Uterus (tissue), 4 donors: ENCODE data around the gene GLRA3. TPM values are rescaled to one million over a fixed set of nuclear protein-coding genes. Genes with fewer than 3 reads are reported as not detected.

ENCODE experiments used
- DNase-seq, 2 donors: peaks; one replicate each; pipeline ENCODE4 v3.0.0-alpha.2; 2019 to 2020
- H3K27ac ChIP-seq, 2 donors: fragments of 200-600 bp; sonication (generic); 1 replicate in 1 of 2; 2 replicates in 1 of 2; pipeline ENCODE4 v1.5.1; 2016 to 2018
- H3K27me3 ChIP-seq, 2 donors: fragments of 200-600 bp; sonication (generic); one replicate each; pipeline ENCODE4 v1.5.1; 2018 to 2019; ENCODE audit warnings: control low read depth in 1 of 2
- H3K36me3 ChIP-seq, 2 donors: fragments of 200-600 bp; sonication (generic); one replicate each; pipeline ENCODE4 v1.5.1; 2019; ENCODE audit warnings: control low read depth in 1 of 2
- H3K4me1 ChIP-seq, 2 donors: fragments of 200-600 bp; sonication (generic); one replicate each; pipeline ENCODE4 v1.5.1; 2018 to 2019; ENCODE audit warnings: control low read depth in 1 of 2
- H3K4me3 ChIP-seq, 2 donors: fragments of 200-600 bp; sonication (generic); 1 replicate in 1 of 2; 2 replicates in 1 of 2; pipeline ENCODE4 v1.5.1; 2018 to 2019; ENCODE audit warnings: mild to moderate bottlenecking in 1 of 2
- H3K9me3 ChIP-seq, 2 donors: fragments of 200-600 bp; sonication (generic); one replicate each; pipeline ENCODE4 v1.5.1; 2019; ENCODE audit warnings: control low read depth in 1 of 2
- CTCF ChIP-seq, 4 experiments: fragments of 200-600 bp in 2 of 4; fragments of 450-650 bp in 2 of 4; sonication (generic) in 2 of 4; IDR thresholded peaks; one replicate each; pipeline ENCODE4 v1.5.1; 2016 to 2019; ENCODE audit warnings: antibody characterized with exemption in 4 of 4, mild to moderate bottlenecking in 2 of 4, moderate library complexity in 1 of 4
- POLR2A ChIP-seq, 2 donors: fragments of 450-650 bp; IDR thresholded peaks; one replicate each; pipeline ENCODE4 v1.6.1; 2016; ENCODE audit warnings: antibody characterized with exemption in 2 of 2, mild to moderate bottlenecking in 1 of 2, moderate library complexity in 1 of 2
- intact Hi-C: fragments of 100-400 bp; cut with DNase I; formaldehyde crosslinking; loops from one replicate; pipeline ENCODE4 v1.15.1; 2023; ENCODE audit warnings: low total_unique reads
- total RNA-seq, 4 donors: library from RNA; depleted of rRNA in 3 of 4; stranded (reverse); fragments of >200 nt in 3 of 4; gene quantifications; one replicate each; pipeline versions ENCODE4 v1.1.0 to v1.2.4, GENCODE V29; 2014 to 2023
- donor health status: DM: yes; HTN: yes; CAD: no.

Gene GLRA3
- total RNA-seq, 4 donors from 2014 or later, result 0.09 to 0.41 TPM; not detected in 2

- Histone ChIP-seq H3K9me3 (no peaks in the 10 kb centered on the region), H3K4me1 (no peaks in the 10 kb centered on the region), H3K4me3 (no peak overlapping the region), H3K27ac (no peak overlapping the region), H3K36me3 (no peaks in the 10 kb centered on the region), H3K27me3 (no peaks in the 10 kb centered on the region)
- intact Hi-C loops, result no loop called here
- DNase-seq, result no peak
- no peak for TF ChIP-seq CTCF (IDR thresholded peaks at IDR 0.05)
- no peak for TF ChIP-seq POLR2A (IDR thresholded peaks at IDR 0.05)
These were observed 19.5 kb upstream of the GLRA3 start for GRCh38 chr4:174848596-174848995.

GRCh38 chr4:174847801-174848427 is 18.9 kb upstream of the GLRA3 start:
- no peak overlapping the region for H3K4me3 ChIP-seq
- DNase-seq, result no peak
- intact Hi-C loops, result no loop called here
- H3K36me3 ChIP-seq, result no peaks in the 10 kb centered on the region
- no peak overlapping the region for H3K27ac ChIP-seq
- TF ChIP-seq POLR2A (IDR thresholded peaks at IDR 0.05), result no peak
- TF ChIP-seq CTCF (IDR thresholded peaks at IDR 0.05), result no peak
- no peaks in the 10 kb centered on the region for H3K9me3 ChIP-seq
- no peaks in the 10 kb centered on the region for H3K27me3 ChIP-seq
- H3K4me1 ChIP-seq, result no peaks in the 10 kb centered on the region

GRCh38 chr4:174835536-174835935 is 6.5 kb upstream of the GLRA3 start:
- H3K4me3 ChIP-seq, result no peak overlapping the region
- H3K27ac ChIP-seq, result no peak overlapping the region
- DNase-seq, result no peak
- intact Hi-C loops, result no loop called here
- H3K9me3 ChIP-seq, result no peaks in the 10 kb centered on the region
- no peak for TF ChIP-seq CTCF (IDR thresholded peaks at IDR 0.05)
- no peak for TF ChIP-seq POLR2A (IDR thresholded peaks at IDR 0.05)
- no peaks in the 10 kb centered on the region for H3K27me3 ChIP-seq
- H3K36me3 ChIP-seq, result no peaks in the 10 kb centered on the region
- H3K4me1 ChIP-seq, result no peaks in the 10 kb centered on the region

- Histone ChIP-seq H3K27ac (no peak overlapping the region), H3K27me3 (no peaks in the 10 kb centered on the region), H3K9me3 (no peaks in the 10 kb centered on the region), H3K36me3 (no peaks in the 10 kb centered on the region), H3K4me1 (no peaks in the 10 kb centered on the region), H3K4me3 (no peak overlapping the region)
- intact Hi-C loops, result no loop called here
- DNase-seq, result no peak
- TF ChIP-seq POLR2A (IDR thresholded peaks at IDR 0.05), result no peak
- no peak for TF ChIP-seq CTCF (IDR thresholded peaks at IDR 0.05)
These were observed 5.4 kb upstream of the GLRA3 start for GRCh38 chr4:174834477-174834876.

- Histone ChIP-seq H3K4me3 (no peak overlapping the region), H3K9me3 (no peaks in the 10 kb centered on the region), H3K36me3 (no peaks in the 10 kb centered on the region), H3K4me1 (no peaks in the 10 kb centered on the region), H3K27ac (no peak overlapping the region), H3K27me3 (no peaks in the 10 kb centered on the region)
- TF ChIP-seq POLR2A (IDR thresholded peaks at IDR 0.05) (no peak), CTCF (IDR thresholded peaks at IDR 0.05) (no peak)
- no peak for DNase-seq
- intact Hi-C loops, result no loop called here
These were observed 2.4 kb downstream of the GLRA3 start for GRCh38 chr4:174826660-174827059.
